H1 (cell line): ENCODE measurements around the gene MACF1. TPM values are rescaled to one million over a fixed set of nuclear protein-coding genes. Genes with fewer than 3 reads are reported as not detected.

Experiments used
- EZH2 ChIP-seq: fragments of 200-600 bp; sonication (generic); IDR thresholded peaks from 2 replicates; pipeline ENCODE4 v1.7.1; 2012; ENCODE audit warnings: low read depth, mild to moderate bottlenecking, moderate library complexity, low read length, inconsistent platforms; ENCODE audit not compliant: severe bottlenecking
- JUND ChIP-seq: IDR thresholded peaks from 2 replicates; pipeline ENCODE4 v1.6.1; 2011; ENCODE audit warnings: mild to moderate bottlenecking, improper control_type of control experiment, low read length
- KDM5A ChIP-seq: fragments of 200-600 bp; IDR thresholded peaks from 2 replicates; pipeline ENCODE4 v1.7.1; 2012; ENCODE audit warnings: mild to moderate bottlenecking, low read length, inconsistent platforms, mixed read lengths
- polyA plus RNA-seq, 7 experiments: library from polyadenylated mRNA; depleted of rRNA in 3 of 7; stranded (reverse) in 5 of 7; unstranded in 2 of 7; fragments of >200 nt in 5 of 7; fragments of 200-250 nt in 2 of 7; gene quantifications; 1 replicate in 5 of 7; 2 replicates in 1 of 7; 4 replicates in 1 of 7; pipeline versions ENCODE4 v1.2.1 to v1.2.3, GENCODE V29; 2011 to 2013; ENCODE audit warnings: missing spikeins in 2 of 7, mixed read lengths in 2 of 7
- total RNA-seq: library from RNA; stranded (reverse); fragmentation: NEBNext Ultra II Directional; extraction: Animal tissue kit (Norgen Biotek cat#: 25700); gene quantifications from 2 replicates; pipeline ENCODE4 v1.2.1, GENCODE V29; 2021

MACF1 gene
- total and polyA plus RNA-seq, 2 of the 8 experiments (the other 6 are each of a cell fraction or from before 2014, with no cell fraction given), result 59.8 to 285 TPM

DNA sequence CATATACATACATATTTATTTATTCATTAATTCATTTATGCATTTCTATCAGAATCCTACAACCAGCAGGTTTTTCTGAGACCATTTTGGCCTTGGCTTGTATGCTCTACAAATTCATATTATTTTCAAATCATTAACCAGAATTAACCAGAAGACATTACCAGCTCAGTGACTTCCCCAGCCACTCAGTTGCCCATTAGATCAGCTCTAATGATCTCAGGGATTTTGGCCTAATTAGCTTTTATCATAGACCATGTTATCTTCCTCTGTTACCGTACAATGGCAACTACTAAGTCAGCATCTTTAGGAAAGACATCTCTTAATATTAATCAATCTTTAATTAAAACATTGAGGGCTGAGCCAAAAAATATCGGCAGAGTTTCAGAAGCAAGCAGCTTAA, 196.6 kb downstream of the MACF1 start (continued):
- TF ChIP-seq EZH2, result no peak
- no peak for TF ChIP-seq JUND
- no peak for TF ChIP-seq KDM5A
